Epithelial cell of proximal tubule (primary cell): ENCODE measurements around the gene ANXA5. TPM values are rescaled to one million over a fixed set of nuclear protein-coding genes. Genes with fewer than 3 reads are reported as not detected.

Source experiments
- DNase-seq: peaks from one replicate; pipeline ENCODE4 v3.0.0-alpha.2; 2011; ENCODE audit warnings: low read depth
- H3K4me3 ChIP-seq: 2 replicates; pipeline ENCODE4 v1.5.1; 2011; ENCODE audit warnings: low read depth, mild to moderate bottlenecking, low read length
- total RNA-seq: library from RNA; depleted of rRNA; stranded (reverse); fragments of >200 nt; gene quantifications from 2 replicates; pipeline ENCODE4 v1.2.3, GENCODE V29; 2015
- TF ChIP-seq, protein P1 (sequence below): conservative IDR thresholded peaks from 2 replicates; pipeline ENCODE4 v1.5.1; 2012; ENCODE audit warnings: low read depth, mild to moderate bottlenecking, low read length

The ANXA5 gene
- total RNA-seq: 308 and 352 TPM in 2 replicates

DNA sequence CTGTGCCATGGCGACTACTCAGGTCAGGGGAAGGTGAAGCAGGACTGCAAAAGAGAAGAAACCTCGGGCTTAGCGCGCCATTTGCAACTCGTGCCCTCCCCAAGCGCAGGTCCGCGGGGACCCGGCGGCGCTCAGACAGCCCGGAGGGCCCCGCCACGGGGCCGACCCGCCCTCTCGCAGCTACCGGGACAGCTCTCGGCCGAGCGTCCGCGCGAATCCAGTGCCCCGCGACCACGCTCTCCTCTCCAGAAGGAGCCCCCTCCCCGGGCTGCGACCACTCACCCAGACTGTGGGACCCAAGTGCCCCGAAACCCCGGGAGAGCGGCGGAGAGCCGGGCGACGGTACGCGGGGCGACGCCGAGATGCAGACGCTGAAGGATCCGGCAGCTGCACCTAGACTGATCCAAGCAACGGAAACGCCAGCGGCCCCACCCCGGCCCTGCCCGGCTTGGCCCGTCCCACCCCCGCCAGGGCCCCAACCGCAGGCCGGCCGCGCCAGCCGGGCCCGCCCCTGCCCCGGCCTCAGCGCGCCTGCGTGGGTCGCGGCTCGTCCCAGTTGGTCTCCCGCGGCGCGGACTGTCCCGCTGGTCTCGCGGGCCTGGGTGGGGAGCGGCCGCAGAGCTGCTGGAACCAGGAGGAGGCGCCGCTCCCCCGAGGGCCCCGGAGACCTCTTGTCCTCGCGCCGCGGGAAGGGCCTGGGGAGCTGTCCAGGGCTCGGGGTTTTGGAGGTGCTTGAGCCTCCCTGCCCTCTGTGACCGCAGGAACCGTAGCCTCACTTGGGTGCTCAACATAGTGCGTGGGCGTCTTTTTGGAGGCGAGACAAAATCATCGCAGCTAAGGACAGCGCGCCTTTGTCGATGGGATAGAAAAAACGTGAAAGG, at the start of gene ANXA5:
TSS of gene ANXA5 (minus strand) at position 400 of the 881 bp plus-strand sequence. CDS start at position 9, 391 bp downstream.
- TF ChIP-seq, protein P1, sequence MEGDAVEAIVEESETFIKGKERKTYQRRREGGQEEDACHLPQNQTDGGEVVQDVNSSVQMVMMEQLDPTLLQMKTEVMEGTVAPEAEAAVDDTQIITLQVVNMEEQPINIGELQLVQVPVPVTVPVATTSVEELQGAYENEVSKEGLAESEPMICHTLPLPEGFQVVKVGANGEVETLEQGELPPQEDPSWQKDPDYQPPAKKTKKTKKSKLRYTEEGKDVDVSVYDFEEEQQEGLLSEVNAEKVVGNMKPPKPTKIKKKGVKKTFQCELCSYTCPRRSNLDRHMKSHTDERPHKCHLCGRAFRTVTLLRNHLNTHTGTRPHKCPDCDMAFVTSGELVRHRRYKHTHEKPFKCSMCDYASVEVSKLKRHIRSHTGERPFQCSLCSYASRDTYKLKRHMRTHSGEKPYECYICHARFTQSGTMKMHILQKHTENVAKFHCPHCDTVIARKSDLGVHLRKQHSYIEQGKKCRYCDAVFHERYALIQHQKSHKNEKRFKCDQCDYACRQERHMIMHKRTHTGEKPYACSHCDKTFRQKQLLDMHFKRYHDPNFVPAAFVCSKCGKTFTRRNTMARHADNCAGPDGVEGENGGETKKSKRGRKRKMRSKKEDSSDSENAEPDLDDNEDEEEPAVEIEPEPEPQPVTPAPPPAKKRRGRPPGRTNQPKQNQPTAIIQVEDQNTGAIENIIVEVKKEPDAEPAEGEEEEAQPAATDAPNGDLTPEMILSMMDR: peak; percentile 39
- no peak for DNase-seq
- peak within 1 kb of the TSS; percentile 76 for H3K4me3 ChIP-seq

DNA sequence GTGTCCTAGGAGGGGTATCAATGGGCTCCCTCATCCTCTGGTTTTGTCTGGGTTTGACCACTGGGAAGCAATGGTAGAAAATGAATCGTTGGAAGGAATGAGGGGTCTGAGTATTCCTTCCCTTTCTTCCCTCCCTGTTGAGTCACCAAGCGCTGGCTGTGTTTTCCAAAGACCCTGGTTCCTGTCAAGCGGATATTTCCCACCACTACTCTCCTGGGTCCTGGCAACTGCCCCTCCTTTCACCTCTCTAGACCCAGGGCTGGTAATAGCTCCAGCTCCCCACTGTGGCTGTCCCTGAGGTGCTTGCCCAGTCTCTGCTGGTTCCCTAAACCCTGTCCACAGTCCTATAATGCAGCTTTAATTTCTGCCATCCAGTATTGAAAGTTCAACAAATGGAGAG, 46.0 kb upstream of the ANXA5 start:
- H3K4me3 ChIP-seq: no peak overlapping the region
- TF ChIP-seq, protein P1: no peak
- DNase-seq: no peak

DNA sequence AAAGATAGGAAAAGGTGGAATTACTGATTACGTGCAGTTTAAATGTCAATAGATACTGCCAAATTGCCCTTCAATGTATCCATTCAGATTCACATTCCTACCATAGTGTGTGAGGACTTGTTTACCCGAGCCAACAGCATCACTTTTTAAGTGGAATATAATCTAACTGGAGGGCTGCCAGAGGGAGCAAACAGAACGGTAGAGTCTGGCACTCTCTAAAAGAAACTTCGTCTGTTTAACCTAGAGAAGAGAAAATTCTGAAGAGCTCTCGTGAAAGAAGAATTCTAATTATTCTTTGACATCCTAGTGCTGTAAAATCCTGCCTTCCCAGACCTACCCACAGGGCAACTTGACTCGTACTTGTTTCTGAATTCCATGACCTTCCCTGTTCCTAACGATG, 45.0 kb upstream of the ANXA5 start:
- no peak overlapping the region for H3K4me3 ChIP-seq
- TF ChIP-seq, protein P1: no peak
- no peak for DNase-seq

DNA sequence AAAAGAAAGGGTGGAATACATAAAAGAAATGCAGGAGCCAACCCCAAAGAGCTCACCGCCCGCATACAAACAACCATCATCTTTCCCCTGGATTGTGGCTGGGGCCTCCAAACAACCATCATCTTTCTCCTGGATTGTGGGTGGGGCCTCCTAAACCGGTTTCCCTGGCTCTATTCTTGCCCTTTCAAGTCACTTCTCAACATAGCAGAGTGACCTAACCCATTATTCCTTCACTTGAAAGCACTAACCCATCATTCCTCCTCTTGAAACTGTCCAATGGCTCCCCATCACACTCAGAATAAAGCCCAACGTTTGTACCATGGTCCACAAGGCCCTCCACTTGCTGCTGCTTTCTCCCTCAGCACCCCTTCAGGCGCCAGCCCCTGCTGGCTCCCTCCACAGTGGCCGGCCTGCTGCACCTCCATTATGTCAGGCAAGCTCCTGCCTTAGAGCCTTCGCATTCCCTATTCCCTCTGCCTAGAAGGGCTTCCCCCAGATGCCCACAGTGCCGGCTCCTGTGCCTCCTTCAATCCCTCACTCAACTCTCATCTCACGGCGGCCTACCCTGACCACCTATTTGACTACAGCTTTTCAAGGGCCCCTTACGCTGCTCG, 44.1 kb upstream of the ANXA5 start:
- H3K4me3 ChIP-seq: no peak overlapping the region
- DNase-seq: no peak
- TF ChIP-seq, protein P1: no peak

DNA sequence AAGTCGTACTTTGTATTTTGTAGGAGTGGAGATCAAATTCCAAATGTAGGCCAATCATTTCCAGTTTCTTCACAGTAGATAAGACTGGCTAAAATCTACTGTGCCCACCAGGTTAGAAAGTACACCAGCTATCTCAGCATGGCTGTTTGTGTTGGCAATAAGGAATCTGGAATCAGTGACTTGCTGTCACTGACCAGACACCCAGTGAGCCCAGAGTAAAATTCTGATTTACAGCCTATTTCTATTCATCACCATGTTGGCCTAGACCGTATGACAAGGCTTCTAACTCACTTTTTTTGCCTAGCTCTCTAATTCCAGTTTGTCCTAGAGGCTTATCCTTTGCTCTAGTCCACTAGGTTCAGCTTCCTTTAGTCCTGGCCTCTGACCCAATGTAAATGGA, 42.8 kb upstream of the ANXA5 start:
- TF ChIP-seq, protein P1: no peak
- no peak for DNase-seq

DNA sequence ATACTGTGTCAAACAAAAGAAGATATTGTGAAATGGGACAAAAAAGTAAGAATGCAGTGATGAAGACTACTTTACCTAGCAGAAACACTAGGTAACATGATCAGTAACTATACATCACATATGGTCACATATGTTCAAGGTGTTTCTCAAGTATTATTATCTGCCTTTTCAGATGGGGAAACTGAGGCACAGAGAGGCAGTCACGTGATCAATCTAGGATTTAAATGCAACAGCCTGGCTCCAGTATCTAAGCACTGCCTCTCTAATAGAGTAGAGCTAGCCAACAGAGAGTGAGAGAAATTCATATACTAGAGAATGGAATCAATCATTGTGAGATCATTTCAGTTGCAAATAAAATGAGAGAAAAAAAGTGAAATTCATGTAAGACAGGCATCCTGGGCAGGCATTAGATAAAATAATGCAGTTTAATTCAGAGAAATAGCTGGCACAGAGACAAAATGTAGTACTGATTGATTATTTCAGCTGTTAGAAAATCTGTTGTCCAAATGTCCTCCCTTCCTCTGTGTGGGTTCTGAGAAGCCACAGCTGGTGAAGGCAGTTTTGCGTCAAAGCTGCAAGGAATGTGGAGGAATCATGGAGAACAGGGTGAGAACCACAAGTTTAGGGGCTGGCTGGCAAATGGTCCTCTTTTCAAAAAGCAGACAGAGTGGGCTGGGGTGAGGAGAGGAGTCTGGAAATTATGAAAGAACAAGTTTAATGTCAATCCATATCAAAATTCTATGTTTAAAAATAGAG, 42.2 kb upstream of the ANXA5 start:
- TF ChIP-seq, protein P1: no peak
- no peak overlapping the region for H3K4me3 ChIP-seq
- no peak for DNase-seq

More for the DNA sequence above, 42.8 kb upstream of the ANXA5 start:
- no peak overlapping the region for H3K4me3 ChIP-seq
